Natural killer cell treated with Interleukin-12 subunit alpha and Interleukin-12 subunit beta and Interleukin-15 and Interleukin-18, amount 100 ng/mL, for 72 hours (primary cell): ENCODE results near the gene FAM76B. TPM values are rescaled to one million over a fixed set of nuclear protein-coding genes. Genes with fewer than 3 reads are reported as not detected.

Source experiments
- ATAC-seq, 2 donors: fragments of 150-1000 bp; cut with Tn5 transposase in 1 of 2; sonication (Bioruptor Pico), chemical (Tn5 transposase) in 1 of 2; 2 replicates each; pipeline ENCODE4 v1.10.0; 2021
- DNase-seq: peaks from one replicate; pipeline ENCODE4 v3.0.0; 2022; ENCODE audit warnings: low spot score
- H3K27ac Mint-ChIP-seq, 2 donors: 1 replicate in 1 of 2; 2 replicates in 1 of 2; pipeline ENCODE4 v1.8.0; 2022; ENCODE audit warnings: mixed read lengths in 2 of 2, mild to moderate bottlenecking in 1 of 2, moderate library complexity in 1 of 2
- H3K27me3 Mint-ChIP-seq, 2 donors: 1 replicate in 1 of 2; 2 replicates in 1 of 2; pipeline ENCODE4 v1.8.0; 2022; ENCODE audit warnings: mixed read lengths in 2 of 2
- H3K36me3 Mint-ChIP-seq: one replicate; pipeline ENCODE4 v1.8.0; 2022; ENCODE audit warnings: mixed read lengths
- H3K4me1 Mint-ChIP-seq, 2 donors: 1 replicate in 1 of 2; 2 replicates in 1 of 2; pipeline ENCODE4 v1.8.0; 2022; ENCODE audit warnings: low read depth in 2 of 2, mixed read lengths in 2 of 2, mild to moderate bottlenecking in 1 of 2
- H3K4me3 Mint-ChIP-seq: one replicate; pipeline ENCODE4 v1.8.0; 2022; ENCODE audit warnings: mixed read lengths
- H3K9me3 Mint-ChIP-seq: 2 replicates; pipeline ENCODE4 v1.8.0; 2022; ENCODE audit warnings: mixed read lengths
- total RNA-seq, 2 donors: library from RNA; stranded (reverse); gene quantifications; one replicate each; pipeline ENCODE4 v1.2.3, GENCODE V29; 2022

Gene FAM76B
- total RNA-seq, 2 donors from 2014 or later, result 34.6 to 35.3 TPM

- ATAC-seq, result no peak
- Mint-ChIP-seq H3K4me3 (no peak overlapping the region), H3K9me3 (peaks cover 3% of the 10 kb centered on the region), H3K4me1 (peaks cover 11 to 17% of the 10 kb centered on the region in 2 donors), H3K36me3 (peaks cover 23% of the 10 kb centered on the region), H3K27ac (peak overlapping the region in 1 of 2 donors; percentile 6), H3K27me3 (no peaks in the 10 kb centered on the region)
- no peak for DNase-seq
These were observed 13.2 kb upstream of the FAM76B start for GRCh38 chr11:95802806-95803205.

- no peaks in the 10 kb centered on the region for H3K9me3 Mint-ChIP-seq
- H3K27me3 Mint-ChIP-seq, result no peaks in the 10 kb centered on the region
- peaks cover 16% of the 10 kb centered on the region for H3K36me3 Mint-ChIP-seq
- DNase-seq (no peak), ATAC-seq (no peak)
- H3K27ac Mint-ChIP-seq, result no peak overlapping the region
- H3K4me3 Mint-ChIP-seq, result no peak overlapping the region
- peaks cover 11 to 15% of the 10 kb centered on the region in 2 donors for H3K4me1 Mint-ChIP-seq
These were observed 10.9 kb upstream of the FAM76B start for GRCh38 chr11:95800438-95800837.

DNA sequence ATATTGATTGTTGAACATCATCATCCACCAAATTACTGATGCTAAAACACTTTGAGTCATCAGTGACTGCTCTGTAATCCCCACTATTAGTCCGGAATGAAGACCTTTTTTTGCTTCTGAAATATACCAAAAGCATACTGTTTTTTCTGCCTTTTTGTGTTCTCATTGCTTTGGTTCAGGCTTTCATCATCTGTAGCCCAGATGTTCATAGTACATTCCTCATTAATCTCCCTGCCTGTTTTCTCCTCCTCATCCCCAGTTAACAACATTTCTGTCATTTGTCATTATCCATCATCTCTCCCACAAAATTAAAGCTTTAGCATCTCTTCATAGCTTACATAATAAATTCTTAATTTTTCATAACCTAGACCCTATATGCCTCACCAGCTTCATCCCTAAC, 10.0 kb upstream of the FAM76B start:
- no peak for DNase-seq

GRCh38 chr11:95796501-95796900, 6.9 kb upstream of the FAM76B start:
- H3K36me3 Mint-ChIP-seq, result peaks cover 13% of the 10 kb centered on the region
- ATAC-seq (no peak), DNase-seq (no peak)
- no peaks in the 10 kb centered on the region for H3K27me3 Mint-ChIP-seq
- no peak overlapping the region for H3K27ac Mint-ChIP-seq
- peaks cover 13 to 22% of the 10 kb centered on the region in 2 donors for H3K4me1 Mint-ChIP-seq
- no peak overlapping the region for H3K4me3 Mint-ChIP-seq
- no peaks in the 10 kb centered on the region for H3K9me3 Mint-ChIP-seq

More for the DNA sequence above, 10.0 kb upstream of the FAM76B start:
- Mint-ChIP-seq H3K27me3 (no peaks in the 10 kb centered on the region), H3K4me1 (peaks cover 15% of the 10 kb centered on the region in 2 donors), H3K27ac (no peak overlapping the region), H3K9me3 (no peaks in the 10 kb centered on the region), H3K4me3 (no peak overlapping the region), H3K36me3 (peaks cover 16% of the 10 kb centered on the region)
- no peak for ATAC-seq

DNA sequence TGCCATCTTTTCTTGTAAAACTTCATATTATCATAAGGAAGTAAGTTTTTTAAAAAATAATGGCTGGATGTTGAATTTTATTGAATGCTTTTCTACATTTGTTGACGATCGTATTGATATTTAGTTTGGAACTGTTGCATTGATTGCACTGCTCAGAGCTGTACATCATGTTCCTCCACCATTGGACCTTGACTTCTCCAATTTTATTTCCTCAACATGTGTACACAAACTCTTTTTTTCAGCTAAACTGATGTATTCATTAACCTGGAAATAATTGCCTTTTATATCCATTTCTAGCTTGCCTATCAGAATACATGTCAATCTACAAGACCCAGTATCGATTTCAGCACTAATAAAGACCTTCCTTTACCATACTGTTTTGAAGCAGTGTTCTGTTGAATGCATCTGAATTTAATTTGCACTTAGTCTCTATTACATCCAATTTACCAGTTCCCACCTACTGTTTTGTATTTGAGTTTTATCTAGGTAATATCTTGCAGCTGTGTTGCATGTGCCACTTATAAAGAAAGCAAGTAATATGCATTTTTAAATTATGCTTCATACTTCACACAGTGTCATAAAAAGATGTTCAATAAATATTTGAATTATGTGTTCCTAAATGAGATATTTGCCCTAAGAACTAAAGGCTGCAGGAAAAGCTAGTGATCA, 6.2 kb upstream of the FAM76B start:
- H3K27ac Mint-ChIP-seq, result no peak overlapping the region
- H3K4me3 Mint-ChIP-seq, result no peak overlapping the region
- ATAC-seq (no peak), DNase-seq (no peak)
- no peaks in the 10 kb centered on the region for H3K9me3 Mint-ChIP-seq
- H3K4me1 Mint-ChIP-seq, result peaks cover 20 to 26% of the 10 kb centered on the region in 2 donors
- peaks cover 15% of the 10 kb centered on the region for H3K36me3 Mint-ChIP-seq
- H3K27me3 Mint-ChIP-seq, result no peaks in the 10 kb centered on the region

- Mint-ChIP-seq H3K27me3 (no peaks in the 10 kb centered on the region), H3K9me3 (no peaks in the 10 kb centered on the region), H3K36me3 (peaks cover 5% of the 10 kb centered on the region), H3K4me3 (no peak overlapping the region), H3K4me1 (peaks cover 26 to 27% of the 10 kb centered on the region in 2 donors), H3K27ac (peak overlapping the region in 1 of 2 donors; percentile 69)
- DNase-seq, result no peak
- ATAC-seq, result no peak
These were observed 4.5 kb upstream of the FAM76B start for GRCh38 chr11:95794086-95794485.

GRCh38 chr11:95793116-95793515, 3.5 kb upstream of the FAM76B start:
- H3K9me3 Mint-ChIP-seq, result no peaks in the 10 kb centered on the region
- H3K36me3 Mint-ChIP-seq, result peaks cover 9% of the 10 kb centered on the region
- peaks cover 32 to 33% of the 10 kb centered on the region in 2 donors for H3K4me1 Mint-ChIP-seq
- H3K27me3 Mint-ChIP-seq, result no peaks in the 10 kb centered on the region
- no peak for DNase-seq
- ATAC-seq, result no peak
- no peak overlapping the region for H3K4me3 Mint-ChIP-seq
- no peak overlapping the region for H3K27ac Mint-ChIP-seq

GRCh38 chr11:95792700-95793099, 3.1 kb upstream of the FAM76B start:
- DNase-seq, result no peak
- H3K4me1 Mint-ChIP-seq, result peaks cover 36% of the 10 kb centered on the region in 2 donors
- no peak for ATAC-seq
- H3K27me3 Mint-ChIP-seq, result no peaks in the 10 kb centered on the region
- no peak overlapping the region for H3K4me3 Mint-ChIP-seq
- H3K36me3 Mint-ChIP-seq, result peaks cover 13% of the 10 kb centered on the region
- no peak overlapping the region for H3K27ac Mint-ChIP-seq
- no peaks in the 10 kb centered on the region for H3K9me3 Mint-ChIP-seq

GRCh38 chr11:95792200-95792599, 2.6 kb upstream of the FAM76B start:
- Mint-ChIP-seq H3K9me3 (no peaks in the 10 kb centered on the region), H3K4me1 (peaks cover 36% of the 10 kb centered on the region in 2 donors), H3K27ac (peak overlapping the region; percentile 97 to 100), H3K36me3 (peaks cover 13% of the 10 kb centered on the region), H3K27me3 (no peaks in the 10 kb centered on the region), H3K4me3 (peak overlapping the region; percentile 90)
- ATAC-seq (no peak), DNase-seq (no peak)

DNA sequence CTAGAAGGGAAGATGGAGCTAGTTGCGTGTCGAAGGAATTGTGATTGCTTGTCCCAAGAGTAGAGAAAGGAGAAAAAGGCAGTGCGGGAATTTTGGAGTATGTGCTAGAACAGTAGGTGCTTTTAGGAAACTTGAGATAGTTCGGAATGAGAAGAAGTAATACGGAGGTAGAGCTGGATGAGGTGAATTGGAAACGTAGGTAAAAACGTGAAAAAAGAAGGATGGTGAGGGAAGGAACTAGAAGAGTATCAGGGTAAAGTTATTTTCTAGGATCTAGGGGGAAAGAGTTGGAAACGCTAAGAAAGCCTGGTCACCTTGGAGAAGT, 2.1 kb upstream of the FAM76B start:
- peaks cover 36% of the 10 kb centered on the region in 2 donors for H3K4me1 Mint-ChIP-seq
- H3K36me3 Mint-ChIP-seq, result peaks cover 13% of the 10 kb centered on the region
- H3K4me3 Mint-ChIP-seq, result peak overlapping the region; percentile 90
- H3K27me3 Mint-ChIP-seq, result no peaks in the 10 kb centered on the region
- ATAC-seq (no peak), DNase-seq (no peak)
- peak overlapping the region; percentile 97 to 100 for H3K27ac Mint-ChIP-seq
- no peaks in the 10 kb centered on the region for H3K9me3 Mint-ChIP-seq

DNA sequence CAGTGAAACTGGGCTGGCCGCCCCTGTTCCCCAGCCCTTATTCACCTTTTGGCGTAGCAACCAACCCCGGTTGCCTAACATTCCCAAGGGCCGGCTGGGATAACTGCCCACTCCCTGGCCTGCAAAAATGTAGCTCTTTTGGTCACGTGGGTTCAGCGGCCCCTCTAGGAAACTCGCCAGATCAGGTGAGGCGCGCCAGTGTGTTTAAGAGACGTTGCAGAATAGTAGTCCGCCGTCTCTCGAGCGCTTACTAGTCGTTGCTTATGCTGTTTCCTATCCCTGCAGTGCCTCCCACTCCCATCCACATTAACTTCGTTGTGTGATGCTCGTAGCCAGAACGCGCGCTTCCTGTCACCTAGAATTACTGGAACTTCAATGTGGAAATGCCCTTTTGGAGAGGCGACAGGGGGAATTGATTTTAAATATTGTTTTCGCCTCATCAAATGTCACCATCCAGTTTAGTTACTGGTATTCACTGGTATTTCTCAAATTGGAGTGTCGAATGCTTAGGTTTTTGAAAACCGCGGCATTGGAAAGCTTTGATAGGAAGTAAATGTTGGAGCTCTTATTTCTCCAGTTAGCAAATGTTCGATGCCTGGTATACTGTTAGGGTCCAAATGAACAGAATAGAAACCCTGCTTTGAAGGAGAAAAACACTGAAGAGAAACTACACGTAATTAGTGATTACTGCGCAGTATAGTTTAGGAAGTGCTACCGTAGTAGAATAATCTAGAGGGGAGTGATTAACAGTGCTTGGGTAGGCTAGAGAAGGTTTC, 1.5 kb upstream of the FAM76B start:
- Mint-ChIP-seq H3K27ac (peak overlapping the region; percentile 97 to 100), H3K9me3 (no peaks in the 10 kb centered on the region), H3K36me3 (peaks cover 15% of the 10 kb centered on the region), H3K4me1 (peaks cover 36% of the 10 kb centered on the region in 2 donors), H3K4me3 (peak overlapping the region; percentile 90), H3K27me3 (no peaks in the 10 kb centered on the region)
- DNase-seq, result peak; percentile 60
- no peak for ATAC-seq

GRCh38 chr11:95790123-95790932, 746 bp upstream of the FAM76B start, which contains the start of gene CEP57:
Gene CEP57, plus strand, starts transcription at chr11:95790498. Its CDS starts 201 bp downstream, at chr11:95790699.
- peaks cover 23% of the 10 kb centered on the region for H3K36me3 Mint-ChIP-seq
- peak within 1 kb of the TSS; percentile 90 for H3K4me3 Mint-ChIP-seq
- no peaks in the 10 kb centered on the region for H3K9me3 Mint-ChIP-seq
- ATAC-seq (peak; percentile 80 to 87), DNase-seq (peak; percentile 98)
- no peaks in the 10 kb centered on the region for H3K27me3 Mint-ChIP-seq
- peaks cover 36 to 41% of the 10 kb centered on the region in 2 donors for H3K4me1 Mint-ChIP-seq
- peak within 1 kb of the TSS; percentile 97 to 100 for H3K27ac Mint-ChIP-seq

DNA sequence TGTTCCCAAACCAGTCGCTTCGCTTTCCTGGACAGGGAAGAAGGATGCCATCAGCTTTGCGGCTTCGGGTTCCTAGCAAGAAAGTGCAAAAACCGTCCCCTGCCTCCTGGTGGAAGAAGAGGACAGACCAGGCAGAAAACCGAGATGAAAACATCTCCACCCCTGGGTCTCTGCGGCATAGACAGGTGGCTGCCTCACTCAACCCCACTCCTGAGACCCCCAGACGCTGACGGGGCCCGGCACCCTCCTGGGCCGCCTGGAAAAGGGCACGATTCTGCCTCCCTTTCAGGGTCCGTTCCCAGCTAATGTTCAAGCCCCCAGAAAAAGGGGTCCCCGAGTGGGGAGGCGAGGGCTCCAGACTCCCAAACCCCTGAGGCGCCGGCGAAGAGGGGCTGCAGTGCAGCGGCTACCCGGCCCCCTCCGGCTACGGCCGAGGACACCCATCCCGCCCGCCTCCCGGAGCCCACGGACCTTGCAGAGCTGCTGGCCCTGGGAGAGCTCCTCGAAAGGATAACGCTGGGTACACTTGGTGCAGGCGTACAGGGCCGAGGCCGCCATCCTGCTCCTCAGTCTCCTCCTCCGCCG, 569 bp downstream of the FAM76B start:
- ATAC-seq (no peak), DNase-seq (peak; percentile 56)
- Mint-ChIP-seq H3K4me1 (peaks cover 31 to 40% of the 10 kb centered on the region in 2 donors), H3K4me3 (peak overlapping the region; percentile 90), H3K9me3 (no peaks in the 10 kb centered on the region), H3K36me3 (peaks cover 27% of the 10 kb centered on the region), H3K27ac (peak overlapping the region; percentile 97 to 100), H3K27me3 (no peaks in the 10 kb centered on the region)
